IPS DF 19.7 (cell line): Measurements from ENCODE around the gene RTBDN.
"Not testable (repeated sequence)": the region's sequence is repeated elsewhere in the genome, so short reads cannot be mapped to it uniquely, and the experiment has no call there.

Source experiments
- DNase-seq: peaks from one replicate; pipeline ENCODE4 v3.0.0-alpha.2; 2013; ENCODE audit warnings: low read depth, low spot score

The RTBDN gene

DNA sequence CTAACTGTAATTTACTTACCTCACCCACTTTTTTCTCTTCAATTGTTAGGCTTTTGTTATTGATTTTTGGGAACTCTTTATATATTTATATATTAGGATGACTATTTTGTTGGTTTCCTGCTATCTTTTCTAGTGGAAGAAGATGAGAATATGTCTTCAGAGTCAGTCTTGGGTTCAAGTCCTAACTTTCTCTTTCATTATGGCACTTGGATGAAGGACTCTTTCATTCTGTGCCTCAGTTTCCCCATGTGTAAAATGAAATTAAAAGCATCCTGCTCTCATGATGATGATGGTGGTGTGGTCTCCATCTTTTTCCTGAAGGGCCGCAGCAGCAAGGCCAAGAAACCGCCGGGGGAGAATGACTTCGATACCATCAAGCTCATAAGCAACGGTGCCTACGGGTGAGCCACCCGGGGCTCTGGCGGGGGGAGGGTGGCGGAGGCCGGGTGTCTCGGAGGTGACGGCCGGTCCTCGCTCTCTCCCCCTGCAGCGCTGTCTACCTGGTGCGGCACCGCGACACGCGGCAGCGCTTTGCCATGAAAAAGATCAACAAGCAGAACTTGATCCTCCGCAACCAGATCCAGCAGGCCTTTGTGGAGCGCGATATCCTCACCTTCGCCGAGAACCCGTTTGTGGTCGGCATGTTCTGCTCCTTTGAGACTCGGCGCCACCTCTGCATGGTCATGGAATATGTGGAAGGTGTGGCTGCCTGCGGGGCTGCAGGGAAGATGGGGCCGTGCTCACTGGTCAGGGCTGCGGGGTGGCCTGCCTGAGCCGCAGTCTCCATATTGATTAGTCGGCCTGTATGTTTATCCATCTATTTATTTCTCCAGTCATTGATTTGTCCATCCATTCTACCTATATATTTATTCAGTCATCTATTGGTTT lies 23.9 kb upstream of the RTBDN start:
- DNase-seq, result no peak

DNA sequence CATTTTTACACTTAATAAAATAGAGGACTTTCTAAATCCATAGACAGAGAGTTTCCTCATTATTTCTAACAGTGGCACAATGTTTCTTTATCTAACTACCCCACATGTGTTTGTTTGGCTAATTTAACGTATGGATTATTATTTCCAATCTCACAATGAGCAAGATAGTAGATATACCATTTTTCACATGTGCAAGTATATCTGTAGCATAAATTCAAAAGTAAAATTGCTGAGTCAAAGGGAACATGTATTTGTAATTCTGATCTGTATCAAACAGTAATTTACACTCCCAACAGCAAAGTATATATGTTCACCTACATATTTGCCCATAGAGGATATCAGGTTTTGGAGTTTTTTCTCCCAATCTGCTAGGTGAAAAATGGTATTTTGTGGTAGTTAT lies 22.3 kb upstream of the RTBDN start:
- DNase-seq, result no peak

DNA sequence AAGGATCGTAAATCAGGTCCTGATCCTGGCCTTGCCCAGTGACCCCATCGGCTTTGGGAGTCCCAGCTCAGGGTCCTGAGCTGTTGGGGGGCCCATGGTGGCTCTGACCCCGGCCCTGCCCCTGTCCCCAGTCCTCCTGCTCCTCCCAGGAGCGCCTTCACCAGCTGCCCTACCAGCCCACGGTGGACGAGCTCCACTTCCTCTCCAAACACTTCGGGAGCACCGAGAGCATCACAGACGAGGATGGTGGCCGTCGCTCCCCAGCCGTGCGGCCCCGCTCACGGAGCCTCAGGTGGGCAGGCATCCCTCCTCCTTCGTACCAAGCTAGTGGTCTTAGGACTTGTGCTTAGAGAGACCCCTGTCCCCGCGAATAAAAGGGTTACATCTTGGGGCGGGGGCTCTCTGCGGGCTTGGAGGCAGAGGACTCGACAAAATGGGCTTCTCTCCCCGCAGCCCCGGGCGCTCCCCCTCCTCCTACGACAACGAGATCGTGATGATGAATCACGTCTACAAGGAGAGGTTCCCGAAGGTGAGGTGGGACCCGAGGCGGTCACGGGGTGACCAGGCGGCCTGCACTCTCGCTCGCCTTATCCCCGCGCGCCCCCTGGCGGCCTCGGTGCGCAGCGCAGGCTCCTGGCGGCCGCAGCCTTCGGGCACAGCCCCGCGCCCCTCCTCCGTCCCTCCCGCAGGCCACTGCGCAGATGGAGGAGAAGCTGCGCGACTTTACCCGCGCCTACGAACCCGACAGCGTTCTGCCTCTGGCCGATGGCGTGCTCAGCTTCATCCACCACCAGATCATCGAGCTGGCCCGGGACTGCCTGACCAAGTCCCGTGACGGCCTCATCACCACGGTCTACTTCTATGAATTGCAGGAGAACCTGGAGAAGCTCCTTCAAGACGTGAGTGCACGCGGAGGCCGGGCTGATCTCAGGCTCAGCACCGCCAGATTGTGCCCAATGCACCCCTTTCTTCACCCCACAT lies 13.1 kb upstream of the RTBDN start:
- no peak for DNase-seq

DNA sequence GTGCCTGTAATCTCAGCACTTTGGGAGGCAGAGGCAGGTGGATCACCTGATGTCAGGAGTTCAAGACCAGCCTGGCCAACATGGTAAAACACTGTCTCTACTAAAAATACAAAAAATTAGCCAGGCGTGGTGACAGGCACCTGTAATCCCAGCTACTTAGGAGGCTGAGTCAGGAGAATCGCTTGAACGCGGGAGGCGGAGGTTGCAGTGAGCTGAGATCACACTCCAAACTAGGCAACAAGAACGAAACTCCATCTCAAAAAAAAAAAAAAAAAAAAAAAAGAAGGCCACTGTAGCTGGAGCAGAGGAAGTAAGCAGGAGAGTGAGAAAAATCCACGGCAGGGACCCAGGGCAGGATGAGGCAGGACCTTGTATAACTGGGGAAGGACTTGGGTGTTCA lies 12.2 kb upstream of the RTBDN start:
- not testable (repeated sequence) for DNase-seq

DNA sequence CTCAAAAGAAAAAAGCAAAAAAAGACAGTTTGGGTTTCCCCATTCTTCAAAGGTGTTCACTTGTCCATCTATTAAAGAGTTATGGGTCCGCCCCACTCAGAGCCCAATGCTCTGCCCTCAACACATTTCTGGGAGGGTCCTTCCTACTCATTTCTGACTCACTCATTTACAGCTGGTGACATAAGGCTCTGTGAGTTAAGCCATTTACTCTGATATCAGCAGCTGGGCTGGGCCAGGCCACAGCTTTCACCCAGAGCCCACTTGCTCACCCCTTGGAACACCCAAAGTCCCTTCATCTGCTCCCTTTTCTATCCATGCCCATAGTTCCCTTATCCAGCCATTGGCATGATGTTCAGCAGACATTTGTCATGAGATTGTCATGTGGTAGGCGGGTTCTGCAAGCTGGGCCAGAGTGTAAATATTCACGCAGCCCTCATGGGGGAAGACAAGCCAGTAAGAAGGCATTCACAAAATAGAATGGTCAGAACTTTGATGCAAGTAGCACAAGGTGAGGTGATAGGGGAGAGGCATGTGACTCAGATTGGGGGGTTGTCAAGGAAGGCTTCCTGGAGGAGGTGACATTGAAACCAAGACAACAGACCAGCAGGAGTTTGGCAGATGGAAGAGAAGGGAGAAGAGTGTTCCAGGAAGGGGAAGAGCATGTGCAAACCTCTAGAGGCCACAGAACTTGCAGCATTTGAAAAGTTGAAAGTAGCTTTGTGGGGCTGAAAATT lies 9.8 kb upstream of the RTBDN start:
- DNase-seq, result no peak

DNA sequence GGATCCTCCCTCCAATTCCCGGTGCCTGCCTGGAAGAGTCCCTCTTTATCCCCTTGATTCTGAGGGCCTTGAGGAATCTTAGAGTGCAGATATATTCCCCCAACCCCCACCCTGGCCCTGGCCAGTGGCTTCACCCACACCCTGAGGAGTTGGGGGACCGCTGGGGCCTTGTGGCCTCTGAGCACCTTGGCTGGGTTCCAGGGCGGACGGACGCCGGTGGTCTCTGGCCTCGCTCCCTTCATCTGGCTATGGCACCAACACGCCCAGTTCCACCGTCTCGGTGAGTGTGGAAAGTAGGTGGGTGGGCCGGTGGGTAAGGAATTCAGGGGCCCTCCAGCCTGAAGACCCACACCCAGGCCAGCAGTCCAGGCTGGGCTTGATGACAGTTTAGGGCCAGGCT lies 8.9 kb upstream of the RTBDN start:
- DNase-seq, result no peak

DNA sequence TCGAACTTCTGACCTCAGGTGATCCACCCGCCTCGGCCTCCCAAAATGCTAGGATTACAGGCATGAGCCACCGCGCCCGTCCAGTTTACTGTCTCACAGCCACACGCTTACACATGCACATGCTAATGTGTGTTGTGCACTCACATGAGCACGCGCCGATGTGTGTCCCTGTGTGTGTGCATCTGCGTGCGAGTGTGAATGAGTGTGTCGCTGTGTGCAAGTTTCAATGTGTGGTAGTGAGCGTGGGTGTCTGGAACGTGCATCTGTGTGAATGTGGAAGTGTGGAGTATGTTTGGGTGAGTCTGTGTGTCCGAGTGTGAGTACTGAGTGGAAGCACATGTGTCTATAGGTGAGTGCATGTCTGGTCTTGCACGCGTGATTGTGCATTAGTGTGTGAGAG lies 8.1 kb upstream of the RTBDN start:
- DNase-seq, result no peak

DNA sequence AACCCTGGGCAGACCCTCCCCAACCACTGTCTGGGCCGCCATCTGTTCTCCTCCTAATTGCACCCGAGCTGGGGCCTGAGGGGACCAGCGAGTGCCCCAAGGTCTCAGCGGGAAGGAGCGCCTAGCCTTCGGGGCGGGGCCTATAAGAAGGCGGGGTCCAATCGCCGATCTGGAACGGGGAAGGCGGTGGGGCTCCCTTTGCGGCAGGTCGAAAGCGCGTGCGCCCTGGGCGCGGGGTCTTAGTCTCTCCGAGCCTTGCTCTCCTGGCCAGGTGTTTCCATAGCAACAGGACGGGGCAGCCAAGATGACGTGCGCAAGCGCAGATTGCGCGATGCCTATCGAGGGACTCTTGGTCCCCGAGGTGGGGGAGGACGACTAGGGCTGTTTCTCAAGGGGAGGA lies 6.7 kb upstream of the RTBDN start:
- DNase-seq, result no peak

DNA sequence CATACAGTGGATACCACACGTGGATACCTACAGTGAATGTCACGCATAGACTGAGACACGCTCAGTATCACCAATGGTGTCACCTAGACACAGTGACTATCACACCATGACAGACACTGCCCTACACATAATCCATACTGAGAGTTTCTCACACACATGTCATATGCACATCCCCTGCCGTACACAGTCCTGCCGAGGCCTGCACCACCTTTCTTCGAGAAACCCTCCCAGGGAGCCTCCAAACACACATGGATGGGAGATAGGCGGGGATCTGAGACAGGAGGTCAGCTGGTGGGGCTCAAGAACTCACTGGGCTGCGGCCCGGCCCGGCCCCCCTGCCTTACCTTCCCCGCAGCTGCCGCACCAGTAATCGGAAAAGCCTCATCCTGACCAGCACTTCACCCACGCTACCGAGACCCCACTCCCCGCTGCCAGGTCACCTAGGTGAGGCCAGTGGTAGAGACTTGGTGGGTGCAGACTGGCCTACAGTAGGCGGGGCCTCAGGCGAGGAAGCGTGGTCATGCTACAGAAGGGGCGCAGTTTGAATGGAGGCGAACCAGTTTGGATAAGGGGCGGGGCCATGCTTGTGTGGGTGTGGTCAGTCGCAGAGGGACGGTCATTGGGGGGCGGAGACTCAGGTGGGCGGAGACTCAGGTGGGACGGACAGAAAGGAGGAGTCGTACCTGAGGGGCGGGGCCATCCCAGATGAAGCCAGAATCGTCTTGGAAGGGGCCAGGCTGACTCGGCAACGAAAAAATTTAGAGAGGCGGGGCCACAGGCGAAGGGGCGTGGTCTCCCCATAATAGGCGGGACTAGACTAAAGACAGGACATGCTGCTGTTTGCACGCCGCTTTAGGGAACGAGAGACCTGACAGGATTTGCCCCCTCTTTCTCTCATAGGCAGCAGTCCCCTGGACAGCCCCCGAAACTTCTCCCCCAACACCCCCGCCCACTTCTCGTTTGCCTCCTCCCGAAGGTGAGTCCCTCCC lies 6.0 kb upstream of the RTBDN start:
- DNase-seq, result no peak

DNA sequence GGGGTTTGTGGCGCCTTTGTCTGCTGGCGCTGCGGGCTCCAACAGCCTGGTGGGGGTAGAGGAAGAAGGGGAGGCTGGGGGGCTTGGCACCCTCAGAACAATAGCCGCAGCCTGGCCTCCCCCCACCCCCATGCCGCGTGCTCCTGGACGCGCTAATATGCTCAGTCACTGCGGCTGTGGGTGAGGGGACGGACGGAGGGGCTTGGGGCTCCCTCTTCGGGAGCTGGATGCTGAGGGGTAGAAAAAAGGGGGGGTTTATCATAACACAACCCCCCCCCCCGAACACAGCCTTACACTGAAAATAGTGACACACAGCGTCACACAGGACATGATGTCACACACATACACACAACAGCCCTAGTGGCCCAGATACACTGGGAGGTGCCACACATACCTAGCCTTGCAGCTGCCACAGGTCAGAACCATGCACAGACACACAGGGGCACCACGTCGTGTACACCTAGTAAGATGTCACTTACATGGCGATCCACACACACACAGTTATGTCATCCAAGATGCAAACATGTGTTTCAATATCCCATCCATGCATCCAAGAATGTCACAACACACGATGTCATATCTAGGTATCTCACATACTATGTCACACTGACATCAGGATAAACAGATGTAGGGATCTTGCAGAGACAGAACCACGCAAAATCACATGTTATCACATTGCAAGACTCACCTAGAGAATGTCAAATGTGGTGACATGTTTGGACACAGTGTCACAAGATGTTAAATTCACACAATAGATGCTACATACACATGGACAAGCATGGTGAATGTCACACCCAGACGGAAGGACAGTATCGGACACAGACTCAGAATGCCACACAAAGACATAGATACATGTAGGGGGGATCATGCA lies 4.7 kb upstream of the RTBDN start:
- DNase-seq, result no peak

DNA sequence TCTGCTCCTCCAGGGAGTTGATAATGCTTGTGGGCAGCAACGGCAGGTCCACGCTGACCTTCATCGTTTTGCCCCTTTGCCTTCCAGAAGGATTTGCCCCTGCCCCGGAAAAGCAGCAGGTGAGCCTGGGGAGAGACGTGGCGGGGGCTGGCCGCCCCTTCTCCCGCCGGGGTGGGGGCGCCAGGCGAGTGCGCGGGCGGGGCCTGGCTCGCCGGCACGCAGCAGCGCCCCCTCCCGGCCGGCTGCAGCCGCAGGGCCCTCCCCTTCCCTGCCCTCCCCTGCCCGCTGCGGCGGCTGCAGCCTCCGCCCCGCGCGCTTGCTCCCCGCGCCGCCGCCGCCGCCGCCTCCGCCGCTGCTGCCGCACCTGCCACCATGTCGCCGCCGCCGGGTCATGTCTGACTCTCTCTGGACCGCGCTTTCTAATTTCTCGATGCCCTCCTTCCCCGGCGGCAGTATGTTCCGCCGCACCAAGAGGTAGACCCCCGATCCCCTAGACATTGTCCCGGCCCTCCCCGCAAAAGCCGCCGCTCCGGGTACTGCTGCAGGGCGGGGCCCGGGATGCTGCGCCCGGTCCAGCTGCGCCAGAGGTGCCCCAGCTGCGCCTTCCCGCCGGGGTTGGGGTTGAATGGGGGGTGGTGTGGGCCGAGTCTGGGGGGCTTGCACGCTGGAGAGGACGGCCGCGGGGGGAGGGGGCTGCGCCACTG lies 4.0 kb upstream of the RTBDN start, which contains the start of gene MAST1:
MAST1 (plus strand) TSS at position 334 of the 704 bp plus-strand sequence; CDS start at position 392, 58 bp downstream.
- no peak for DNase-seq

DNA sequence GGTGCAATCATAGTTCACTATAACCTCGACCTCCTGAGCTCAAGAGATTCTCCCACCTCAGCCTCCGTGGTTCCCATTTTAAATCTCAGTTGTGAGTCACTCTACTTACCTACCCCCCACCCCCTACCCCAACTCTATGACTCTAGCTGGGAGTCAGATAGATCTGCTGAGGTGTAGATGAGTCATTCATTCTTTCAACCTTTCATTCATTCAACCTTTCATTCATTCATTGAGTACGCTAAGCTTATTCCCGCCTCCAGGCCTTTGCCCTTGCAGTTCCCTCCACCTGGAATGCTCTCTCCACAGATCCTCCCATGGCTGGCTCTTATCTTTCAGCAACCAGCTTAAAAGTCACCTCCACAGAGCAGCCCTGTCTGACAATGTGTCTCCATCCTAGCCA lies 2.8 kb upstream of the RTBDN start:
- no peak for DNase-seq

DNA sequence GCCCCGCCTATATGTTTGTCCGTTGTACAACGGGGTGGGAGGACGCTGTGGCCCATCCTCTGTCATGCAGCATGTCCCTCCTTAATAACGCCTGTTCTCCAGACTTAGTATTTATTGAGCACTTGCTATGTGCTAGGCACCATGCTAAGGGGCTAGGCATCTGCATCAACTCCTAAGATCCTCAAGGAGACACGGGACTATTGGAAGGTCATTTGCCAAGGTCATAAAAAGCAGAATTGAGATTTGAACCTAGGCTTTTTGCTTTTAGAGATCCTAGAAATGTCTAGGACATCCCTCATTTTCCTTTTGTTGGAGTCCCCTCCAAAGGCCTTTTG lies 2.1 kb upstream of the RTBDN start:
- DNase-seq, result no peak

DNA sequence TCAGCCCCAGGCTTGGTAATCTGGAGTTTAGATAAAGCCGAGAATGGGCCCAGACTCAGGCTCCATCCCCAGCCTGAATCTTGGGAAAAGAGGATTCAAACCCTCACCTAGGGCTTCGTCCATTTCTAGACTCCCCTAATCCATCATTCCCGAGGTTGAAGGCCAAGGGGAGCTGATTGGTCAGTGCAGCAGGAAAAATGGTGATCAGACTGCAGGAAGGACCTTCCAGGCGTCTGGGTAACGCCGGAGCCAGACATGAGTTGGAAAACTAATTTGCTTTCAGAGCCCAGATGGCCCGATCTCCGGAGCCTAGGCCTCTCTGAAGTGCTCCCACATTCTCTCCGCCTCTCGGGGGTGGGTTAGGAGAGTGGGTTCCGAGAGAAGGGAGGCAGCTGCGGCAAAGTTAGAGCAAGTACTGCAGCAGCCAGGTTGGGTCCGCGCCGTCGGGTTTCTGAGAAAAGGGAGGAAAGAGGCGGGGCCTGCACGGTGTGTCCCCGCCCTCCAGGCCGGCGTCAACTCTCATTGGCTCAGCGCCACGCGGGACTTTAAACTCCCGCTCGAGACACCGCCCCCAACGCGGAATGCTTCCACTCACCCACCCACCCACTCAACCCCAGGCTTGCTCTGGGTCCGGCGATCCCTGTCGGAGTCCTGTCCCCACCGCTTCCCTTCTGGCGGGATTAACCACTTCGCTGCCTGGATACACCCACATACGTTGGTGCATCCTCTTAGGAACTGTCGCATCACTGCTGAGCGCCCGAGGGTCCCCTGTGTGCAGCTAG lies 788 bp upstream of the RTBDN start:
- DNase-seq, result no peak

DNA sequence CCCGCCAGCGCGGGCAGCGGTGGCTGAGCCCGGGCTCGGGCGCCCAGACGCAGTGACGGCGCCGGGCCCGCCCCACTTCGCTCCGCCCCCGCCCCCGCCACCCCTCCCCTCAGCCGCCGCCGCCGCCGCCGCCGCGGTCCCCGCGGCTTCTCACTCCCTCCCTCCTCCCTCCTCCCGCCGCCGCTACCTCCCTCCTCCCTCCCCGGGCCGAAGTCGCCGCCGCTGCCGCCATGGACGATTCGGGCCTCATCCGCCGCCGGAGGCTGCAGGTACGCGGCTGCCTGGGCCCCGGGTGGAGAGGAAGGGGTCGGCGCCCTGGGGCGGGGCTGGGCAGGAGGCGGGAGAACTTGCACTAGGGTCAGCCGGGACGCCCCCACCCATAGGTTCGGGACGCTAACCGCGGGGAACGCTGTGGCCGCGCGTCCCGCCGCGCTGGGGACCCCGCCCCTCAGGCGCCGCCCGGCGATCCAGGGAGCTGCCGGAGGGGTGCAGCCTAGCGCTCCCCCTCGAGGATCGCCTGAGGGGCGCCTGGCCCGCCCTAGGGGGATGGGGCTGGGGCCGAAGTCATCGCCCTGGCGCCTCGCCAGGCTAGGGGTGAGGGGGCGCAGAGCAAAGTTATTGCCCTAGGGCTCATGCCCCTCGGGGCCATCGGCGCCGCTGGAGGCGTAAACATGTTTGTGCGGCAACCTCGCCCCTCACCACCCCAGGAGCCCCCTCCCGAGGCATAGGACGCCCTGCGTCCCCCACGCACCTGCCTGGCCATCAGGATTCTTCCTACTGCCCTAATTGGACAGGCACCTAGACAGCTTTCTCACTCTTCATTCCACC lies 427 bp downstream of the RTBDN start:
- DNase-seq, result no peak

DNA sequence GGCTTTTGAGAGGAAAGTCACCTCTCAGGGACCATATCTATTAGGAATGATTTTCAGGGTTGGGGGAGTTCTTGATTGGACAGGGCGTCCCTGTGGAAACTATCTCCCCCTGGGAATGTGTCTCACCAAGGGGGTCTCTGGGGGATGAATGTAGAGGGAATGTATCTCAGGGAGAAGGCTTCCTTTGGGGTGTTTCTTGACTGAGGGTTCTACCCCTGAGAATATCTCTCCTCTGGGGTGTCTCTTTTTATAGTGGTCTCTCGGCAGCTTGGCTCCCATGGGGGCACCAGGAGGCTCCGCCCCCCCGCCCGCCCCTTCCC lies 1.0 kb downstream of the RTBDN start:
- no peak for DNase-seq

DNA sequence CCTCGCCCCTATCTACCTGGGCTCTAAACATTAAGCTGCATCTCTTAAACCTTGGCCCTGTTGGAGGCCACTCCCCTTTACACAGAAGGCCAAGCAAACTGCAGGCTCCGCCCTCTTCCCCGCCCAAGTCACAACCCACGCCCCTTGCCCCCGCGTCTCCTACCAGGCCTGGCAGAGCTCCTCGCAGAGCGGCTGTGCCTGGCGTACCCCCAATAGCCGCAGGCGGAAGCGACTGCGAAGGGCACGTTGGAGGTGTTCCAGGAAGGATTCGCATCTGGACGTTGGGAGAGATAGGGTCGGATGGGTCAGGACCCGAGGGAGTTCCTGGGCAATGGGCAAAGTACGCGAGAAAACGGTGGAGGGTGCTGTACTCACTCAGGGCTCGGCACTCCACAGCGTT lies 5.9 kb downstream of the RTBDN start:
- no peak for DNase-seq
